Liver (tissue), 9 donors: ENCODE results near the gene WLS. TPM values are rescaled to one million over a fixed set of nuclear protein-coding genes. Genes with fewer than 3 reads are reported as not detected.

Experiments used
- DNase-seq: peaks from one replicate; pipeline ENCODE4 v3.0.0-alpha.2; 2017; ENCODE audit warnings: low spot score
- H3K27ac ChIP-seq, 2 donors: one replicate each; pipeline ENCODE4 v1.7.0; 2013; ENCODE audit warnings: inconsistent platforms in 2 of 2, low read length in 2 of 2, control low read depth in 1 of 2, low read depth in 1 of 2, mild to moderate bottlenecking in 1 of 2
- H3K27me3 ChIP-seq, 4 donors: one replicate each; pipeline versions ENCODE4 v1.6.1 to v1.7.0; 2013; ENCODE audit warnings: low read length in 3 of 4, inconsistent platforms in 1 of 4, mild to moderate bottlenecking in 1 of 4, moderate library complexity in 1 of 4; ENCODE audit not compliant: control insufficient read depth in 4 of 4, insufficient read depth in 4 of 4
- H3K36me3 ChIP-seq, 4 donors: one replicate each; pipeline versions ENCODE4 v1.6.1 to v1.7.0; 2013; ENCODE audit warnings: low read length in 3 of 4, mild to moderate bottlenecking in 3 of 4, low read depth in 1 of 4, moderate library complexity in 1 of 4; ENCODE audit not compliant: control insufficient read depth in 4 of 4, insufficient read depth in 3 of 4
- H3K4me1 ChIP-seq, 4 donors: one replicate each; pipeline versions ENCODE4 v1.6.1 to v1.7.0; 2013; ENCODE audit warnings: low read length in 3 of 4, mild to moderate bottlenecking in 3 of 4, moderate library complexity in 1 of 4; ENCODE audit not compliant: control insufficient read depth in 4 of 4, insufficient read depth in 4 of 4
- H3K4me3 ChIP-seq, 3 donors: one replicate each; pipeline versions ENCODE4 v1.6.1 to v1.7.0; 2013; ENCODE audit warnings: low read length in 3 of 3, control low read depth in 1 of 3, low read depth in 1 of 3, mild to moderate bottlenecking in 1 of 3
- H3K9ac ChIP-seq, 2 donors: one replicate each; pipeline ENCODE4 v1.7.0; 2013; ENCODE audit warnings: low read length in 2 of 2, mild to moderate bottlenecking in 2 of 2, moderate library complexity in 2 of 2, control low read depth in 1 of 2, low read depth in 1 of 2
- H3K9me3 ChIP-seq, 4 donors: one replicate each; pipeline versions ENCODE4 v1.6.1 to v1.7.0; 2013; ENCODE audit warnings: low read length in 3 of 4; ENCODE audit not compliant: control insufficient read depth in 4 of 4
- EGR1 ChIP-seq, 2 donors: IDR thresholded peaks; 2 replicates each; pipeline ENCODE4 v1.6.1; 2016 to 2018; ENCODE audit warnings: antibody characterized with exemption in 2 of 2, low read depth in 2 of 2
- FOXA1 ChIP-seq: IDR thresholded peaks from 2 replicates; pipeline ENCODE4 v1.6.1; 2016; ENCODE audit warnings: antibody characterized with exemption
- FOXA2 ChIP-seq: IDR thresholded peaks from 2 replicates; pipeline ENCODE4 v1.6.1; 2016; ENCODE audit warnings: antibody characterized with exemption
- GABPA ChIP-seq, 2 donors: IDR thresholded peaks in 1 of 2; conservative IDR thresholded peaks in 1 of 2; 2 replicates each; pipeline ENCODE4 v1.6.1; 2016; ENCODE audit warnings: antibody characterized with exemption in 2 of 2, mild to moderate bottlenecking in 1 of 2, moderate library complexity in 1 of 2
- HNF4A ChIP-seq, 2 donors: conservative IDR thresholded peaks; 2 replicates each; pipeline ENCODE4 v1.6.1; 2016; ENCODE audit warnings: antibody characterized with exemption in 2 of 2, mild to moderate bottlenecking in 2 of 2
- HNF4G ChIP-seq: IDR thresholded peaks from 2 replicates; pipeline ENCODE4 v1.6.1; 2016; ENCODE audit warnings: antibody characterized with exemption
- JUND ChIP-seq, 2 donors: IDR thresholded peaks; 2 replicates each; pipeline ENCODE4 v1.6.1; 2016; ENCODE audit warnings: antibody characterized with exemption in 2 of 2
- NR2F2 ChIP-seq: IDR thresholded peaks from 2 replicates; pipeline ENCODE4 v1.6.1; 2016; ENCODE audit warnings: antibody characterized with exemption
- RAD21 ChIP-seq, 2 donors: IDR thresholded peaks; 2 replicates each; pipeline ENCODE4 v1.6.1; 2016; ENCODE audit warnings: antibody characterized with exemption in 2 of 2, mild to moderate bottlenecking in 2 of 2
- RXRA ChIP-seq, 2 donors: IDR thresholded peaks; 2 replicates each; pipeline ENCODE4 v1.6.1; 2017 to 2018; ENCODE audit warnings: antibody characterized with exemption in 2 of 2, mild to moderate bottlenecking in 1 of 2
- SP1 ChIP-seq: IDR thresholded peaks from 2 replicates; pipeline ENCODE4 v1.6.1; 2018; ENCODE audit warnings: antibody characterized with exemption, mild to moderate bottlenecking
- TAF1 ChIP-seq: conservative IDR thresholded peaks from 2 replicates; pipeline ENCODE4 v1.6.1; 2016; ENCODE audit warnings: antibody characterized with exemption, mild to moderate bottlenecking
- YY1 ChIP-seq: IDR thresholded peaks from 2 replicates; pipeline ENCODE4 v1.6.1; 2016; ENCODE audit warnings: antibody characterized with exemption, mild to moderate bottlenecking
- WGBS: extraction: QIAGEN DNeasy Blood & Tissue Kit; methylation state at CpG from one replicate; pipeline ENCODE4 v1.1.7; 2013; 5-methylcytosine and 5-hydroxymethylcytosine counted together
- polyA plus RNA-seq, 2 donors: library from polyadenylated mRNA; stranded (reverse) in 1 of 2; unstranded in 1 of 2; fragments of 200-250 nt in 1 of 2; fragments of >200 nt in 1 of 2; fragmentation: Nextera tagmentation in 1 of 2; extraction: Ambion mirVana in 1 of 2; gene quantifications; one replicate each; pipeline versions ENCODE4 v1.2.1 to v1.2.3, GENCODE V29; 2013 to 2015
- total RNA-seq, 2 donors: library from RNA; depleted of rRNA; stranded (reverse); fragments of >200 nt; gene quantifications; one replicate each; pipeline ENCODE4 v1.2.3, GENCODE V29; 2014
- TF ChIP-seq, protein P1 (sequence below): IDR thresholded peaks from 2 replicates; pipeline ENCODE4 v1.6.1; 2016; ENCODE audit warnings: antibody characterized with exemption
- TF ChIP-seq, protein P2 (sequence below): fragments of 150-350 bp; IDR thresholded peaks from 2 replicates; pipeline ENCODE4 v1.5.1; 2017; ENCODE audit warnings: improper control_type of control experiment, low read depth, low read length; ENCODE audit not compliant: missing input control
- TF ChIP-seq, protein P3 (sequence below): IDR thresholded peaks from 2 replicates; pipeline ENCODE4 v1.6.1; 2016; ENCODE audit warnings: antibody characterized with exemption
- TF ChIP-seq, protein P4 (sequence below): IDR thresholded peaks from 2 replicates; pipeline ENCODE4 v1.6.1; 2016; ENCODE audit warnings: antibody characterized with exemption, mild to moderate bottlenecking
- TF ChIP-seq, protein P5 (sequence below): IDR thresholded peaks from 2 replicates; pipeline ENCODE4 v1.6.1; 2016; ENCODE audit warnings: antibody characterized with exemption
- donor health status: healthy.
- donor health status: healthy.
- donor health status: healthy.
- donor health status: healthy.
- donor health status: healthy.

WLS gene
- total and polyA plus RNA-seq, 4 donors: 3.2 to 12.5 (median 7.7) TPM

DNA sequence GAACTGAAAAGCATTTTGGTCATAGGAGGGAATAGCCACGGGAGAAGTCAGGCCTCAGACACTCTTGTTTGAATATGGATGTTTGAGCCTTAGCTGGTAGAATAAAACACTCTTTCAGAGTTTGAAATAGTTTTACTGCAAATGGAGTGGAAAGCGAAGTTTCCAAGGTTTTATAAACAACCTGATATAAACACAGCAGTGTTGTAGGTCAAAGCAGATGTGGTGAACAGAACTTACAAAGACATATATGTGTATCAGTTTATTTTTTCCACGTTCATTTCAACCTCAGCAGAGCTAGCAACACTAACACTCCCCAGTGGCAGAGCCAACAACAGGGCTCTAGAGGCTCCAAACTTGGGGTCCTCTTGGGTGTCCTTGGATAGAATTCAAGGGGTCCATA, 89.9 kb downstream of the WLS start:
- TF ChIP-seq JUND (IDR thresholded peaks at IDR 0.05) (no peak), FOXA2 (no peak), RXRA (IDR thresholded peaks at IDR 0.05) (no peak), YY1 (no peak), FOXA1 (no peak), SP1 (no peak), EGR1 (IDR thresholded peaks at IDR 0.05; ENCODE audit: low read depth in 2 of 2) (no peak), HNF4A (conservative IDR thresholded peaks at IDR 0.05) (no peak), NR2F2 (no peak), TAF1 (no peak), HNF4G (no peak), GABPA (IDR thresholded peaks at IDR 0.05 in 1 of 2, conservative IDR thresholded peaks at IDR 0.05 in 1 of 2) (no peak), RAD21 (IDR thresholded peaks at IDR 0.05) (no peak)
- TF ChIP-seq, protein P1, sequence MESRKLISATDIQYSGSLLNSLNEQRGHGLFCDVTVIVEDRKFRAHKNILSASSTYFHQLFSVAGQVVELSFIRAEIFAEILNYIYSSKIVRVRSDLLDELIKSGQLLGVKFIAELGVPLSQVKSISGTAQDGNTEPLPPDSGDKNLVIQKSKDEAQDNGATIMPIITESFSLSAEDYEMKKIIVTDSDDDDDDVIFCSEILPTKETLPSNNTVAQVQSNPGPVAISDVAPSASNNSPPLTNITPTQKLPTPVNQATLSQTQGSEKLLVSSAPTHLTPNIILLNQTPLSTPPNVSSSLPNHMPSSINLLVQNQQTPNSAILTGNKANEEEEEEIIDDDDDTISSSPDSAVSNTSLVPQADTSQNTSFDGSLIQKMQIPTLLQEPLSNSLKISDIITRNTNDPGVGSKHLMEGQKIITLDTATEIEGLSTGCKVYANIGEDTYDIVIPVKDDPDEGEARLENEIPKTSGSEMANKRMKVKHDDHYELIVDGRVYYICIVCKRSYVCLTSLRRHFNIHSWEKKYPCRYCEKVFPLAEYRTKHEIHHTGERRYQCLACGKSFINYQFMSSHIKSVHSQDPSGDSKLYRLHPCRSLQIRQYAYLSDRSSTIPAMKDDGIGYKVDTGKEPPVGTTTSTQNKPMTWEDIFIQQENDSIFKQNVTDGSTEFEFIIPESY: no peak
- TF ChIP-seq, protein P2, sequence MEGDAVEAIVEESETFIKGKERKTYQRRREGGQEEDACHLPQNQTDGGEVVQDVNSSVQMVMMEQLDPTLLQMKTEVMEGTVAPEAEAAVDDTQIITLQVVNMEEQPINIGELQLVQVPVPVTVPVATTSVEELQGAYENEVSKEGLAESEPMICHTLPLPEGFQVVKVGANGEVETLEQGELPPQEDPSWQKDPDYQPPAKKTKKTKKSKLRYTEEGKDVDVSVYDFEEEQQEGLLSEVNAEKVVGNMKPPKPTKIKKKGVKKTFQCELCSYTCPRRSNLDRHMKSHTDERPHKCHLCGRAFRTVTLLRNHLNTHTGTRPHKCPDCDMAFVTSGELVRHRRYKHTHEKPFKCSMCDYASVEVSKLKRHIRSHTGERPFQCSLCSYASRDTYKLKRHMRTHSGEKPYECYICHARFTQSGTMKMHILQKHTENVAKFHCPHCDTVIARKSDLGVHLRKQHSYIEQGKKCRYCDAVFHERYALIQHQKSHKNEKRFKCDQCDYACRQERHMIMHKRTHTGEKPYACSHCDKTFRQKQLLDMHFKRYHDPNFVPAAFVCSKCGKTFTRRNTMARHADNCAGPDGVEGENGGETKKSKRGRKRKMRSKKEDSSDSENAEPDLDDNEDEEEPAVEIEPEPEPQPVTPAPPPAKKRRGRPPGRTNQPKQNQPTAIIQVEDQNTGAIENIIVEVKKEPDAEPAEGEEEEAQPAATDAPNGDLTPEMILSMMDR: no peak
- TF ChIP-seq, protein P3, sequence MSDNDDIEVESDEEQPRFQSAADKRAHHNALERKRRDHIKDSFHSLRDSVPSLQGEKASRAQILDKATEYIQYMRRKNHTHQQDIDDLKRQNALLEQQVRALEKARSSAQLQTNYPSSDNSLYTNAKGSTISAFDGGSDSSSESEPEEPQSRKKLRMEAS: no peak
- TF ChIP-seq, protein P4, sequence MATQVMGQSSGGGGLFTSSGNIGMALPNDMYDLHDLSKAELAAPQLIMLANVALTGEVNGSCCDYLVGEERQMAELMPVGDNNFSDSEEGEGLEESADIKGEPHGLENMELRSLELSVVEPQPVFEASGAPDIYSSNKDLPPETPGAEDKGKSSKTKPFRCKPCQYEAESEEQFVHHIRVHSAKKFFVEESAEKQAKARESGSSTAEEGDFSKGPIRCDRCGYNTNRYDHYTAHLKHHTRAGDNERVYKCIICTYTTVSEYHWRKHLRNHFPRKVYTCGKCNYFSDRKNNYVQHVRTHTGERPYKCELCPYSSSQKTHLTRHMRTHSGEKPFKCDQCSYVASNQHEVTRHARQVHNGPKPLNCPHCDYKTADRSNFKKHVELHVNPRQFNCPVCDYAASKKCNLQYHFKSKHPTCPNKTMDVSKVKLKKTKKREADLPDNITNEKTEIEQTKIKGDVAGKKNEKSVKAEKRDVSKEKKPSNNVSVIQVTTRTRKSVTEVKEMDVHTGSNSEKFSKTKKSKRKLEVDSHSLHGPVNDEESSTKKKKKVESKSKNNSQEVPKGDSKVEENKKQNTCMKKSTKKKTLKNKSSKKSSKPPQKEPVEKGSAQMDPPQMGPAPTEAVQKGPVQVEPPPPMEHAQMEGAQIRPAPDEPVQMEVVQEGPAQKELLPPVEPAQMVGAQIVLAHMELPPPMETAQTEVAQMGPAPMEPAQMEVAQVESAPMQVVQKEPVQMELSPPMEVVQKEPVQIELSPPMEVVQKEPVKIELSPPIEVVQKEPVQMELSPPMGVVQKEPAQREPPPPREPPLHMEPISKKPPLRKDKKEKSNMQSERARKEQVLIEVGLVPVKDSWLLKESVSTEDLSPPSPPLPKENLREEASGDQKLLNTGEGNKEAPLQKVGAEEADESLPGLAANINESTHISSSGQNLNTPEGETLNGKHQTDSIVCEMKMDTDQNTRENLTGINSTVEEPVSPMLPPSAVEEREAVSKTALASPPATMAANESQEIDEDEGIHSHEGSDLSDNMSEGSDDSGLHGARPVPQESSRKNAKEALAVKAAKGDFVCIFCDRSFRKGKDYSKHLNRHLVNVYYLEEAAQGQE: no peak
- TF ChIP-seq, protein P5, sequence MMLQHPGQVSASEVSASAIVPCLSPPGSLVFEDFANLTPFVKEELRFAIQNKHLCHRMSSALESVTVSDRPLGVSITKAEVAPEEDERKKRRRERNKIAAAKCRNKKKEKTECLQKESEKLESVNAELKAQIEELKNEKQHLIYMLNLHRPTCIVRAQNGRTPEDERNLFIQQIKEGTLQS: no peak
- Histone ChIP-seq H3K27me3 (no peaks in the 10 kb centered on the region), H3K4me1 (peaks cover 11 to 33% (median 27%) of the 10 kb centered on the region in 4 donors), H3K9ac (no peak overlapping the region), H3K27ac (no peak overlapping the region), H3K9me3 (no peaks in the 10 kb centered on the region), H3K4me3 (no peak overlapping the region), H3K36me3 (no peaks in the 10 kb centered on the region)
- no peak for DNase-seq
- WGBS: 86% methylated on average over 3 of the region's 3 CpGs
